ENCODE results near the gene RNF215. TPM values are rescaled to one million over a fixed set of nuclear protein-coding genes. Genes with fewer than 3 reads are reported as not detected.

RNF215 gene
- total and polyA plus RNA-seq, 2 of the 13 experiments (the other 11 are each of a cell fraction or from before 2014, with no cell fraction given): 5.3 to 6.1 TPM

DNA sequence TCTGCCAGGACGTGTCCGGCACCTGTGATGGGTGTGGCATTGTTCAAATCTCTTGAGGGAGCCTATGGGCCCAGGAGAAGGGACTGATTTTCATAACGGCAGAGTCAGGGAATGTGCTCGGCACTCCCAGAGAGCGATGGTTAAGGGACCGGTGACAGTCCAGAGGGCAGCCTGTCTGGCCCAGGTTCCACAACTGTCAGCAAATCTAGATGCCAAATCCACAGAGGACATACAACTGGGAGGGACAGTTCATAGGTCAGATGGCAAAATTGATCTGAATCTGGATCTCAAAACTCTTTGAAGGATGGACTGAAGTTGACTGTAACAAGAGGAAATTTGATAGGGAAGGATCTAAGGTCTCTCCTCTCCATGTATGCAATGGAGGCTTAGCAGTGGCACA lies 17.1 kb upstream of the RNF215 start (continued):
- TF ChIP-seq, protein P1, sequence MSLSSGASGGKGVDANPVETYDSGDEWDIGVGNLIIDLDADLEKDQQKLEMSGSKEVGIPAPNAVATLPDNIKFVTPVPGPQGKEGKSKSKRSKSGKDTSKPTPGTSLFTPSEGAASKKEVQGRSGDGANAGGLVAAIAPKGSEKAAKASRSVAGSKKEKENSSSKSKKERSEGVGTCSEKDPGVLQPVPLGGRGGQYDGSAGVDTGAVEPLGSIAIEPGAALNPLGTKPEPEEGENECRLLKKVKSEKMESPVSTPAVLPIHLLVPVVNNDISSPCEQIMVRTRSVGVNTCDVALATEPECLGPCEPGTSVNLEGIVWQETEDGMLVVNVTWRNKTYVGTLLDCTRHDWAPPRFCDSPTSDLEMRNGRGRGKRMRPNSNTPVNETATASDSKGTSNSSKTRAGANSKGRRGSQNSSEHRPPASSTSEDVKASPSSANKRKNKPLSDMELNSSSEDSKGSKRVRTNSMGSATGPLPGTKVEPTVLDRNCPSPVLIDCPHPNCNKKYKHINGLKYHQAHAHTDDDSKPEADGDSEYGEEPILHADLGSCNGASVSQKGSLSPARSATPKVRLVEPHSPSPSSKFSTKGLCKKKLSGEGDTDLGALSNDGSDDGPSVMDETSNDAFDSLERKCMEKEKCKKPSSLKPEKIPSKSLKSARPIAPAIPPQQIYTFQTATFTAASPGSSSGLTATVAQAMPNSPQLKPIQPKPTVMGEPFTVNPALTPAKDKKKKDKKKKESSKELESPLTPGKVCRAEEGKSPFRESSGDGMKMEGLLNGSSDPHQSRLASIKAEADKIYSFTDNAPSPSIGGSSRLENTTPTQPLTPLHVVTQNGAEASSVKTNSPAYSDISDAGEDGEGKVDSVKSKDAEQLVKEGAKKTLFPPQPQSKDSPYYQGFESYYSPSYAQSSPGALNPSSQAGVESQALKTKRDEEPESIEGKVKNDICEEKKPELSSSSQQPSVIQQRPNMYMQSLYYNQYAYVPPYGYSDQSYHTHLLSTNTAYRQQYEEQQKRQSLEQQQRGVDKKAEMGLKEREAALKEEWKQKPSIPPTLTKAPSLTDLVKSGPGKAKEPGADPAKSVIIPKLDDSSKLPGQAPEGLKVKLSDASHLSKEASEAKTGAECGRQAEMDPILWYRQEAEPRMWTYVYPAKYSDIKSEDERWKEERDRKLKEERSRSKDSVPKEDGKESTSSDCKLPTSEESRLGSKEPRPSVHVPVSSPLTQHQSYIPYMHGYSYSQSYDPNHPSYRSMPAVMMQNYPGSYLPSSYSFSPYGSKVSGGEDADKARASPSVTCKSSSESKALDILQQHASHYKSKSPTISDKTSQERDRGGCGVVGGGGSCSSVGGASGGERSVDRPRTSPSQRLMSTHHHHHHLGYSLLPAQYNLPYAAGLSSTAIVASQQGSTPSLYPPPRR (CRISPR knock-in tag; IDR thresholded peaks at IDR 0.05; ENCODE audit: borderline replicate concordance): no peak; the same call in 1 of the 2 replicates
- TF ChIP-seq, protein P2, sequence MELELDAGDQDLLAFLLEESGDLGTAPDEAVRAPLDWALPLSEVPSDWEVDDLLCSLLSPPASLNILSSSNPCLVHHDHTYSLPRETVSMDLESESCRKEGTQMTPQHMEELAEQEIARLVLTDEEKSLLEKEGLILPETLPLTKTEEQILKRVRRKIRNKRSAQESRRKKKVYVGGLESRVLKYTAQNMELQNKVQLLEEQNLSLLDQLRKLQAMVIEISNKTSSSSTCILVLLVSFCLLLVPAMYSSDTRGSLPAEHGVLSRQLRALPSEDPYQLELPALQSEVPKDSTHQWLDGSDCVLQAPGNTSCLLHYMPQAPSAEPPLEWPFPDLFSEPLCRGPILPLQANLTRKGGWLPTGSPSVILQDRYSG (CRISPR knock-in tag; IDR thresholded peaks at IDR 0.05): no peak
- TF ChIP-seq XRCC5 (optimal IDR thresholded peaks at IDR 0.05; ENCODE audit: low read length) (no peak), NFYB (CRISPR knock-in tag; IDR thresholded peaks at IDR 0.05) (no peak), AGO1 (IDR thresholded peaks at IDR 0.05; ENCODE audit: low read depth, low read length, poor library complexity, severe bottlenecking) (no peak), FOXM1 (CRISPR knock-in tag; IDR thresholded peaks at IDR 0.05) (no peak), RBM39 (IDR thresholded peaks at IDR 0.05; ENCODE audit: low read depth, low read length, poor library complexity, severe bottlenecking) (no peak), EZH2 (conservative IDR thresholded peaks at IDR 0.05; ENCODE audit: low read depth, low read length) (no peak), NBN (conservative IDR thresholded peaks at IDR 0.05) (no peak), ZFX (CRISPR knock-in tag; IDR thresholded peaks at IDR 0.05; ENCODE audit: low read depth) (no peak), SIN3B (IDR thresholded peaks at IDR 0.05; ENCODE audit: low read length) (no peak), ZNF331 (CRISPR knock-in tag; IDR thresholded peaks at IDR 0.05) (peak; percentile 61; the same call in 1 of the 2 replicates)
- TF ChIP-seq, protein P3, sequence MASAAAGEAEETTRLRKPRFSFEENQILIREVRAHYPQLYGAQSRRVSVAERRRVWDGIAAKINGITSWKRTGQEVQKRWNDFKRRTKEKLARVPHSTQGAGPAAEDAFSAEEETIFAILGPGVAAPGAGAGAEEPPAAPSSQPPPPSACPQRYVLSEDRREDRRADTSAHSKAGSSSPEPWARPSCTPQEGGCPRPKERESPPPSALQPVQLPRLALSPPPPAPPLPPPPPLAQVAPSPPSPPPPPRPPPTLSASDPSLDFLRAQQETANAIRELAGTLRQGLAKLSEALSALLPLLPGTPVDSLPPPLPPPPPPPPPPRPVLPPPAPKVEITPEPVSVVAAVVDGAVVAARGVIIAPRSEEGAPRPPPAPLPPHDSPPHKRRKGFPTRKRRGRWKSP (CRISPR knock-in tag; IDR thresholded peaks at IDR 0.05): no peak
- TF ChIP-seq, protein P4, sequence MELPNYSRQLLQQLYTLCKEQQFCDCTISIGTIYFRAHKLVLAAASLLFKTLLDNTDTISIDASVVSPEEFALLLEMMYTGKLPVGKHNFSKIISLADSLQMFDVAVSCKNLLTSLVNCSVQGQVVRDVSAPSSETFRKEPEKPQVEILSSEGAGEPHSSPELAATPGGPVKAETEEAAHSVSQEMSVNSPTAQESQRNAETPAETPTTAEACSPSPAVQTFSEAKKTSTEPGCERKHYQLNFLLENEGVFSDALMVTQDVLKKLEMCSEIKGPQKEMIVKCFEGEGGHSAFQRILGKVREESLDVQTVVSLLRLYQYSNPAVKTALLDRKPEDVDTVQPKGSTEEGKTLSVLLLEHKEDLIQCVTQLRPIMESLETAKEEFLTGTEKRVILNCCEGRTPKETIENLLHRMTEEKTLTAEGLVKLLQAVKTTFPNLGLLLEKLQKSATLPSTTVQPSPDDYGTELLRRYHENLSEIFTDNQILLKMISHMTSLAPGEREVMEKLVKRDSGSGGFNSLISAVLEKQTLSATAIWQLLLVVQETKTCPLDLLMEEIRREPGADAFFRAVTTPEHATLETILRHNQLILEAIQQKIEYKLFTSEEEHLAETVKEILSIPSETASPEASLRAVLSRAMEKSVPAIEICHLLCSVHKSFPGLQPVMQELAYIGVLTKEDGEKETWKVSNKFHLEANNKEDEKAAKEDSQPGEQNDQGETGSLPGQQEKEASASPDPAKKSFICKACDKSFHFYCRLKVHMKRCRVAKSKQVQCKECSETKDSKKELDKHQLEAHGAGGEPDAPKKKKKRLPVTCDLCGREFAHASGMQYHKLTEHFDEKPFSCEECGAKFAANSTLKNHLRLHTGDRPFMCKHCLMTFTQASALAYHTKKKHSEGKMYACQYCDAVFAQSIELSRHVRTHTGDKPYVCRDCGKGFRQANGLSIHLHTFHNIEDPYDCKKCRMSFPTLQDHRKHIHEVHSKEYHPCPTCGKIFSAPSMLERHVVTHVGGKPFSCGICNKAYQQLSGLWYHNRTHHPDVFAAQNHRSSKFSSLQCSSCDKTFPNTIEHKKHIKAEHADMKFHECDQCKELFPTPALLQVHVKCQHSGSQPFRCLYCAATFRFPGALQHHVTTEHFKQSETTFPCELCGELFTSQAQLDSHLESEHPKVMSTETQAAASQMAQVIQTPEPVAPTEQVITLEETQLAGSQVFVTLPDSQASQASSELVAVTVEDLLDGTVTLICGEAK (IDR thresholded peaks at IDR 0.05): no peak
- TF ChIP-seq, protein P4 (CRISPR knock-in tag; IDR thresholded peaks at IDR 0.05): no peak
